A549 (cell line): Measurements from ENCODE around the gene GPR183.

ENCODE experiments used
- CEBPB ChIP-seq, 2 experiments: fragments of >200 bp in 1 of 2; sonication (Bioruptor Twin) in 1 of 2; formaldehyde crosslinking in 1 of 2; IDR thresholded peaks; 2 replicates each; pipeline ENCODE4 v1.6.1; 2012 to 2016
- CHD2 ChIP-seq: fragments of 150-350 bp; IDR thresholded peaks from 2 replicates; pipeline ENCODE4 v1.6.1; 2014; ENCODE audit warnings: low read length; ENCODE audit not compliant: partially characterized antibody
- EHF ChIP-seq: fragments of 250-450 bp; sonication (Bioruptor Pico); IDR thresholded peaks from 2 replicates; pipeline ENCODE4 v1.5.0; 2020; ENCODE audit warnings: mild to moderate bottlenecking
- FOXS1 ChIP-seq: fragments of 250-450 bp; sonication (Bioruptor Pico); IDR thresholded peaks from 2 replicates; pipeline ENCODE4 v1.5.0; 2020; ENCODE audit warnings: mild to moderate bottlenecking, moderate library complexity
- RFX5 ChIP-seq: fragments of 450-650 bp; IDR thresholded peaks from 2 replicates; pipeline ENCODE4 v1.7.1; 2014; ENCODE audit warnings: antibody characterized with exemption, mild to moderate bottlenecking, moderate library complexity
- SMC3 ChIP-seq: fragments of >200 bp; sonication (Bioruptor Twin); formaldehyde crosslinking; IDR thresholded peaks from 3 replicates; pipeline ENCODE4 v1.6.1; 2018; ENCODE audit warnings: inconsistent platforms
- TF ChIP-seq, protein P1 (sequence below): fragments of >200 bp; sonication (Bioruptor Twin); formaldehyde crosslinking; IDR thresholded peaks from 3 replicates; pipeline ENCODE4 v1.5.1; 2016
- TF ChIP-seq, protein P2 (sequence below): fragments of 450-650 bp; IDR thresholded peaks from 2 replicates; pipeline ENCODE4 v1.6.1; 2014; ENCODE audit warnings: antibody characterized with exemption
- TF ChIP-seq, protein P3 (sequence below): fragments of >200 bp; sonication (Bioruptor Twin); formaldehyde crosslinking; IDR thresholded peaks from 3 replicates; pipeline ENCODE4 v1.6.1; 2016

DNA sequence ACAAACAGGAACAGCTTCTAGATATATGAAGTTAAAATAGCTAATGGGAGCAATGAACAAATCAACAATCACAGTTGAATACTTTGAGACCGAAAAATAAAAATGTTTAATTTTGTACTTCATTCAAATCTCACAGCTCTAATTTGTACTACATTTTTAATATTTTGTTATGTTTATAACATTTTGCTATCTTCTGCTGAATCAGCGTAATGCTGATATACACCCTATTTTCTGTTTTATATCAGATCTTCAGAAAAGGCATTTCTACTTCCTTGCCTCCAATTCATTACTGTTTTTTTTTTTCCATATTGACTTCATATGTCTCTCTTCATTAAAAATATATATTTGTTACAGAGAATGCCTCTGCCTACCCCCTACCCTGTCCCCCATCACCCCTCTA, 27.9 kb upstream of the GPR183 start:
- TF ChIP-seq, protein P1, sequence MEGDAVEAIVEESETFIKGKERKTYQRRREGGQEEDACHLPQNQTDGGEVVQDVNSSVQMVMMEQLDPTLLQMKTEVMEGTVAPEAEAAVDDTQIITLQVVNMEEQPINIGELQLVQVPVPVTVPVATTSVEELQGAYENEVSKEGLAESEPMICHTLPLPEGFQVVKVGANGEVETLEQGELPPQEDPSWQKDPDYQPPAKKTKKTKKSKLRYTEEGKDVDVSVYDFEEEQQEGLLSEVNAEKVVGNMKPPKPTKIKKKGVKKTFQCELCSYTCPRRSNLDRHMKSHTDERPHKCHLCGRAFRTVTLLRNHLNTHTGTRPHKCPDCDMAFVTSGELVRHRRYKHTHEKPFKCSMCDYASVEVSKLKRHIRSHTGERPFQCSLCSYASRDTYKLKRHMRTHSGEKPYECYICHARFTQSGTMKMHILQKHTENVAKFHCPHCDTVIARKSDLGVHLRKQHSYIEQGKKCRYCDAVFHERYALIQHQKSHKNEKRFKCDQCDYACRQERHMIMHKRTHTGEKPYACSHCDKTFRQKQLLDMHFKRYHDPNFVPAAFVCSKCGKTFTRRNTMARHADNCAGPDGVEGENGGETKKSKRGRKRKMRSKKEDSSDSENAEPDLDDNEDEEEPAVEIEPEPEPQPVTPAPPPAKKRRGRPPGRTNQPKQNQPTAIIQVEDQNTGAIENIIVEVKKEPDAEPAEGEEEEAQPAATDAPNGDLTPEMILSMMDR = no peak
- TF ChIP-seq SMC3 (no peak), CHD2 (no peak), RFX5 (no peak), CEBPB (IDR thresholded peaks at IDR 0.05) (no peak), EHF (CRISPR knock-in tag) (no peak), FOXS1 (CRISPR knock-in tag) (no peak)
- TF ChIP-seq, protein P2, sequence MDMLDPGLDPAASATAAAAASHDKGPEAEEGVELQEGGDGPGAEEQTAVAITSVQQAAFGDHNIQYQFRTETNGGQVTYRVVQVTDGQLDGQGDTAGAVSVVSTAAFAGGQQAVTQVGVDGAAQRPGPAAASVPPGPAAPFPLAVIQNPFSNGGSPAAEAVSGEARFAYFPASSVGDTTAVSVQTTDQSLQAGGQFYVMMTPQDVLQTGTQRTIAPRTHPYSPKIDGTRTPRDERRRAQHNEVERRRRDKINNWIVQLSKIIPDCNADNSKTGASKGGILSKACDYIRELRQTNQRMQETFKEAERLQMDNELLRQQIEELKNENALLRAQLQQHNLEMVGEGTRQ = no peak
- TF ChIP-seq, protein P3, sequence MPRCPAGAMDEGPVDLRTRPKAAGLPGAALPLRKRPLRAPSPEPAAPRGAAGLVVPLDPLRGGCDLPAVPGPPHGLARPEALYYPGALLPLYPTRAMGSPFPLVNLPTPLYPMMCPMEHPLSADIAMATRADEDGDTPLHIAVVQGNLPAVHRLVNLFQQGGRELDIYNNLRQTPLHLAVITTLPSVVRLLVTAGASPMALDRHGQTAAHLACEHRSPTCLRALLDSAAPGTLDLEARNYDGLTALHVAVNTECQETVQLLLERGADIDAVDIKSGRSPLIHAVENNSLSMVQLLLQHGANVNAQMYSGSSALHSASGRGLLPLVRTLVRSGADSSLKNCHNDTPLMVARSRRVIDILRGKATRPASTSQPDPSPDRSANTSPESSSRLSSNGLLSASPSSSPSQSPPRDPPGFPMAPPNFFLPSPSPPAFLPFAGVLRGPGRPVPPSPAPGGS = no peak
